CMK (cell line): ENCODE data around the gene TAF12.
"Not testable (repeated sequence)": the region's sequence is repeated elsewhere in the genome, so short reads cannot be mapped to it uniquely, and the experiment has no call there.

Experiments
- DNase-seq: peaks from one replicate; pipeline ENCODE4 v3.0.0-alpha.2; 2010; ENCODE audit warnings: low read depth

The TAF12 gene

GRCh38 chr1:28642847-28643635, at the start of gene TAF12:
TAF12 (minus strand) TSS chr1:28643067; CDS start chr1:28622081, 20,986 bp downstream.
- peak; percentile 98 for DNase-seq

- not testable (repeated sequence) for DNase-seq
These were observed 48.8 kb upstream of the TAF12 start for GRCh38 chr1:28691627-28692026.

- DNase-seq, result no peak
These were observed 42.1 kb upstream of the TAF12 start for GRCh38 chr1:28684937-28685336.

- DNase-seq, result no peak
These were observed 40.0 kb upstream of the TAF12 start for GRCh38 chr1:28682840-28683239.

- no peak for DNase-seq
These were observed 37.3 kb upstream of the TAF12 start for GRCh38 chr1:28680151-28680550.

GRCh38 chr1:28675924-28676257, 33.0 kb upstream of the TAF12 start:
- no peak for DNase-seq

- DNase-seq, result not testable (repeated sequence)
These were observed 30.1 kb upstream of the TAF12 start for GRCh38 chr1:28672971-28673370.

- DNase-seq, result no peak
These were observed 28.4 kb upstream of the TAF12 start for GRCh38 chr1:28671254-28671780.

GRCh38 chr1:28668956-28669723, 26.3 kb upstream of the TAF12 start:
- DNase-seq, result peak; percentile 72

- DNase-seq, result peak; percentile 72
These were observed 25.5 kb upstream of the TAF12 start, which contains the start of gene GMEB1 for GRCh38 chr1:28668191-28668955. GMEB1 (plus strand) TSS chr1:28668784; CDS start chr1:28683613, 14,829 bp downstream.

GRCh38 chr1:28666806-28667205, 23.9 kb upstream of the TAF12 start:
- DNase-seq, result no peak

- no peak for DNase-seq
These were observed 21.1 kb upstream of the TAF12 start for GRCh38 chr1:28663871-28664470.

- DNase-seq, result no peak
These were observed 13.5 kb upstream of the TAF12 start for GRCh38 chr1:28656335-28656734.

GRCh38 chr1:28655448-28656311, 12.8 kb upstream of the TAF12 start:
- not testable (repeated sequence) for DNase-seq

- not testable (repeated sequence) for DNase-seq
These were observed 11.0 kb upstream of the TAF12 start for GRCh38 chr1:28653870-28654269.

- DNase-seq, result not testable (repeated sequence)
These were observed 10.2 kb upstream of the TAF12 start for GRCh38 chr1:28653063-28653462.

GRCh38 chr1:28648474-28649198, 5.8 kb upstream of the TAF12 start, which contains the start of gene RNU11:
RNU11 (plus strand) TSS chr1:28648600.
- DNase-seq, result peak; percentile 94

- DNase-seq, result peak; percentile 85
These were observed 5.2 kb upstream of the TAF12 start for GRCh38 chr1:28648008-28648473.

GRCh38 chr1:28646040-28646439, 3.2 kb upstream of the TAF12 start:
- DNase-seq, result no peak

GRCh38 chr1:28645406-28645805, 2.5 kb upstream of the TAF12 start:
- DNase-seq, result not testable (repeated sequence)
